Nucleus accumbens (tissue), 56 donors: ENCODE measurements around the gene DPPA5.
"Not testable (repeated sequence)": the region's sequence is repeated elsewhere in the genome, so short reads cannot be mapped to it uniquely, and the experiment has no call there.

Experiments
- DNase-seq, 56 donors: peaks; one replicate each; lab custom pipeline; 2025; lab: John Stamatoyannopoulos, UW

DPPA5 gene

DNA sequence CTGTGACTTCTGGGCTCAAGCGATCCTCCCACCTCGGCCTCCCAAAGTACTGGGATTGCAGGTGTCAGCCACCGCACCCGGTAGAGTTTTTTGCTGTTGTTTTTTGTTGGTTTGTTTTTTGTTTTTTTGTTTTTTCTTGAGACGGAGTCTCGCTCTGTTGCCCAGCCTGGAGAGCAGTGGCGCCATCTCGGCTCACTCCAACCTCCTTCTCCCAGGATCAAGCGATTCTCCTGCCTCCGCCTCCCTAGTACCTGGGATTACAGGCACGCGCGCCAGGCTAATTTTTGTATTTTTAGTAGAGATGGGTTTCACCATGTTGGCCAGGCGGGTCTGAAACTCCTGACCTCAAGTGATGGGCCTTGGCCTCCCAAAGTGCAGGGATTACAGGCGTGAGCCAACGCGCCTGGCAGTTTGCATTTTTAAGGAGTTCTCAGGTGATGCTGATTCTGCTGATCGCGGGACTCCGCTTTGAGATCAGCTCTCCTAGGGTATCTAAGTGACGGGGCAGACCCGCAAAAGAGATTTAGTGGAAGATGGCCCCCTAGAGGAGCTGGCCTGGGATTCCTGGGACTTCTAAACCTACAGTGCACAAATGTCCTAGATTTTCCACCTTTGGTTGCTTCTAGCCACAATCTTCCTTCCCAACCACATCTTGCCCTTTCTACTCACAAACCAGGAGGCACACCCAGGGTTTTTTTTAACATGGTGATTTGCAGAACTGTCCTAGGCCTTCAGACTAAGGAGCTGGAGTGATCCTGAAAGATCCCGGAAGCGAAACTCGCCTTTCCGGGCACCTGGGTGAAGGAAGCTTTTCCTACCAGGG lies 45.2 kb downstream of the DPPA5 start:
- DNase-seq, result no peak

DNA sequence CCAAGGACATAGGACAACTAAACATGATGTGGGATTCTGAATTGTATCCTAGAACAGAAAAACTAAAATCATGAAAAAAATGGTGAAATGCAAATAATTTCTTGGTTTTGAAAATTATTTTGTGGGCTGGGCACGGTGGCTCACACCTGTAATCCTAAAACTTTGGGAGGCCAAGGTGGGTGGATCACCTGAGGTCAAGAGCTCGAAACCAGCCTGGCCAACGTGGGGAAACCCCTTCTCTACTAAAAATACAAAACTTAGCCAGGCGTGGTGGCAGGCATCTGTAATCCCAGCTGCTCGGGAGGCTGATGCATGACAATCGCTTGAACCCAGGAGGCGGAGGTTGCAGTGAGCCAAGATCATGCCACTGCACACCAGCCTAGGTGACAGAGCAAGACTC lies 50.3 kb downstream of the DPPA5 start:
- not testable (repeated sequence) for DNase-seq
